Measurements from ENCODE around the gene SERINC1. TPM values are rescaled to one million over a fixed set of nuclear protein-coding genes. Genes with fewer than 3 reads are reported as not detected.
A peak's percentile ranks its signal among the peaks of the same experiment; 100 is the strongest.
"Not testable (repeated sequence)": the region's sequence is repeated elsewhere in the genome, so short reads cannot be mapped to it uniquely, and the experiment has no call there.

The SERINC1 gene
- total RNA-seq, 2 donors from 2014 or later, result 61.3 to 78.2 TPM

GRCh38 chr6:122459865-122460416, 11.7 kb downstream of the SERINC1 start:
- peaks cover 79% of the 10 kb centered on the region for H3K4me1 Mint-ChIP-seq (ENCODE audit: low read depth)
- H3K36me3 Mint-ChIP-seq (ENCODE audit: insufficient read depth in 2 of 2), result peaks cover 11 to 26% of the 10 kb centered on the region in 2 donors
- H3K4me3 Mint-ChIP-seq, result peak overlapping the region in 1 of 2 donors; percentile 6
- not testable (repeated sequence) for ATAC-seq (replicated peaks in 1 of 2); H3K27me3 Mint-ChIP-seq (ENCODE audit: low read depth); DNase-seq; H3K9me3 Mint-ChIP-seq
- H3K27ac Mint-ChIP-seq, result peak overlapping the region; percentile 73

GRCh38 chr6:122459240-122459639, 12.4 kb downstream of the SERINC1 start:
- Mint-ChIP-seq H3K9me3 (no peaks in the 10 kb centered on the region), H3K27me3 (ENCODE audit: low read depth) (no peaks in the 10 kb centered on the region), H3K36me3 (ENCODE audit: insufficient read depth in 2 of 2) (peaks cover 14 to 27% of the 10 kb centered on the region in 2 donors), H3K4me3 (peak overlapping the region in 1 of 2 donors; percentile 53), H3K4me1 (ENCODE audit: low read depth) (peaks cover 76% of the 10 kb centered on the region), H3K27ac (peak overlapping the region; percentile 73)
- no peak for ATAC-seq (replicated peaks in 1 of 2)
- DNase-seq, result no peak

GRCh38 chr6:122458087-122458486, 13.5 kb downstream of the SERINC1 start:
- peak overlapping the region in 1 of 2 donors; percentile 38 for H3K4me3 Mint-ChIP-seq
- H3K4me1 Mint-ChIP-seq (ENCODE audit: low read depth), result peaks cover 69% of the 10 kb centered on the region
- no peak for ATAC-seq (replicated peaks in 1 of 2)
- no peaks in the 10 kb centered on the region for H3K9me3 Mint-ChIP-seq
- H3K36me3 Mint-ChIP-seq (ENCODE audit: insufficient read depth in 2 of 2), result peaks cover 18 to 34% of the 10 kb centered on the region in 2 donors
- no peak for DNase-seq
- peak overlapping the region; percentile 96 for H3K27ac Mint-ChIP-seq
- no peaks in the 10 kb centered on the region for H3K27me3 Mint-ChIP-seq (ENCODE audit: low read depth)

- not testable (repeated sequence) for H3K9me3 Mint-ChIP-seq; H3K4me3 Mint-ChIP-seq; DNase-seq; ATAC-seq (replicated peaks in 1 of 2); H3K27me3 Mint-ChIP-seq (ENCODE audit: low read depth)
- Mint-ChIP-seq H3K27ac (peak overlapping the region; percentile 66), H3K4me1 (ENCODE audit: low read depth) (peaks cover 41% of the 10 kb centered on the region), H3K36me3 (ENCODE audit: insufficient read depth in 2 of 2) (peaks cover 22 to 38% of the 10 kb centered on the region in 2 donors)
Measured at GRCh38 chr6:122455116-122455515, 16.5 kb downstream of the SERINC1 start.

GRCh38 chr6:122454673-122455072, 16.9 kb downstream of the SERINC1 start:
- peaks cover 22 to 40% of the 10 kb centered on the region in 2 donors for H3K36me3 Mint-ChIP-seq (ENCODE audit: insufficient read depth in 2 of 2)

GRCh38 chr6:122452509-122452908, 19.1 kb downstream of the SERINC1 start:
- ATAC-seq (replicated peaks in 1 of 2) (no peak), DNase-seq (no peak)
- no peaks in the 10 kb centered on the region for H3K27me3 Mint-ChIP-seq (ENCODE audit: low read depth)
- no peak overlapping the region for H3K4me3 Mint-ChIP-seq
- H3K36me3 Mint-ChIP-seq (ENCODE audit: insufficient read depth in 2 of 2), result peaks cover 23 to 43% of the 10 kb centered on the region in 2 donors
- no peaks in the 10 kb centered on the region for H3K9me3 Mint-ChIP-seq
- peaks cover 28% of the 10 kb centered on the region for H3K4me1 Mint-ChIP-seq (ENCODE audit: low read depth)
- no peak overlapping the region for H3K27ac Mint-ChIP-seq

More at GRCh38 chr6:122454673-122455072, 16.9 kb downstream of the SERINC1 start:
- peak overlapping the region; percentile 66 for H3K27ac Mint-ChIP-seq
- DNase-seq (no peak), ATAC-seq (replicated peaks in 1 of 2) (no peak)
- H3K9me3 Mint-ChIP-seq, result no peaks in the 10 kb centered on the region
- H3K4me1 Mint-ChIP-seq (ENCODE audit: low read depth), result peaks cover 40% of the 10 kb centered on the region
- H3K27me3 Mint-ChIP-seq (ENCODE audit: low read depth), result no peaks in the 10 kb centered on the region
- H3K4me3 Mint-ChIP-seq, result no peak overlapping the region

GRCh38 chr6:122449069-122449468, 22.5 kb downstream of the SERINC1 start:
- Mint-ChIP-seq H3K27ac (peak overlapping the region; percentile 93), H3K4me1 (ENCODE audit: low read depth) (peaks cover 24% of the 10 kb centered on the region), H3K9me3 (no peaks in the 10 kb centered on the region), H3K4me3 (peak overlapping the region in 1 of 2 donors; percentile 4), H3K27me3 (ENCODE audit: low read depth) (no peaks in the 10 kb centered on the region), H3K36me3 (ENCODE audit: insufficient read depth in 2 of 2) (peaks cover 16 to 47% of the 10 kb centered on the region in 2 donors)
- DNase-seq, result no peak
- no peak for ATAC-seq (replicated peaks in 1 of 2)

- H3K4me3 Mint-ChIP-seq, result no peak overlapping the region
- H3K27ac Mint-ChIP-seq, result peak overlapping the region; percentile 15
- DNase-seq (no peak), ATAC-seq (replicated peaks in 1 of 2) (no peak)
- peaks cover 21% of the 10 kb centered on the region for H3K4me1 Mint-ChIP-seq (ENCODE audit: low read depth)
- no peaks in the 10 kb centered on the region for H3K27me3 Mint-ChIP-seq (ENCODE audit: low read depth)
- peaks cover under 1% of the 10 kb centered on the region in 2 donors for H3K9me3 Mint-ChIP-seq
- peaks cover 13 to 37% of the 10 kb centered on the region in 2 donors for H3K36me3 Mint-ChIP-seq (ENCODE audit: insufficient read depth in 2 of 2)
Measured at GRCh38 chr6:122445274-122445673, 26.3 kb downstream of the SERINC1 start.

GRCh38 chr6:122438975-122439374, 32.6 kb downstream of the SERINC1 start:
- DNase-seq (no peak), ATAC-seq (replicated peaks in 1 of 2) (no peak)
- H3K4me3 Mint-ChIP-seq, result no peak overlapping the region
- H3K27ac Mint-ChIP-seq, result no peak overlapping the region
- no peaks in the 10 kb centered on the region for H3K27me3 Mint-ChIP-seq (ENCODE audit: low read depth)
- H3K36me3 Mint-ChIP-seq (ENCODE audit: insufficient read depth in 2 of 2), result peaks cover 23 to 58% of the 10 kb centered on the region in 2 donors
- H3K4me1 Mint-ChIP-seq (ENCODE audit: low read depth), result peaks cover under 1% of the 10 kb centered on the region
- peaks cover 6 to 10% of the 10 kb centered on the region in 2 donors for H3K9me3 Mint-ChIP-seq

GRCh38 chr6:122432816-122433215, 38.8 kb downstream of the SERINC1 start:
- Mint-ChIP-seq H3K27me3 (ENCODE audit: low read depth) (no peaks in the 10 kb centered on the region), H3K36me3 (ENCODE audit: insufficient read depth in 2 of 2) (peaks cover 6 to 37% of the 10 kb centered on the region in 2 donors), H3K4me3 (peak overlapping the region in 1 of 2 donors; percentile 18), H3K9me3 (no peaks in the 10 kb centered on the region), H3K4me1 (ENCODE audit: low read depth) (peaks cover 10% of the 10 kb centered on the region), H3K27ac (no peak overlapping the region)
- ATAC-seq (replicated peaks in 1 of 2) (peak in 1 of 2 donors; percentile 57), DNase-seq (no peak)

GRCh38 chr6:122431780-122432179, 39.8 kb downstream of the SERINC1 start:
- ATAC-seq (replicated peaks in 1 of 2) (no peak), DNase-seq (no peak)
- Mint-ChIP-seq H3K27me3 (ENCODE audit: low read depth) (no peaks in the 10 kb centered on the region), H3K36me3 (ENCODE audit: insufficient read depth in 2 of 2) (peaks cover 5 to 35% of the 10 kb centered on the region in 2 donors), H3K27ac (peak overlapping the region; percentile 28), H3K9me3 (no peaks in the 10 kb centered on the region), H3K4me1 (ENCODE audit: low read depth) (peaks cover 10% of the 10 kb centered on the region), H3K4me3 (no peak overlapping the region)

GRCh38 chr6:122429323-122429722, 42.3 kb downstream of the SERINC1 start:
- H3K36me3 Mint-ChIP-seq (ENCODE audit: insufficient read depth in 2 of 2), result peaks cover 11 to 37% of the 10 kb centered on the region in 2 donors
- H3K9me3 Mint-ChIP-seq, result no peaks in the 10 kb centered on the region
- H3K27me3 Mint-ChIP-seq (ENCODE audit: low read depth), result no peaks in the 10 kb centered on the region
- ATAC-seq (replicated peaks in 1 of 2) (no peak), DNase-seq (no peak)
- H3K27ac Mint-ChIP-seq, result no peak overlapping the region
- H3K4me1 Mint-ChIP-seq (ENCODE audit: low read depth), result peaks cover 10% of the 10 kb centered on the region
- no peak overlapping the region for H3K4me3 Mint-ChIP-seq

GRCh38 chr6:122428781-122429180, 42.8 kb downstream of the SERINC1 start:
- Mint-ChIP-seq H3K27me3 (ENCODE audit: low read depth) (no peaks in the 10 kb centered on the region), H3K27ac (no peak overlapping the region)

GRCh38 chr6:122426597-122426996, 45.0 kb downstream of the SERINC1 start:
- DNase-seq, result no peak
- no peaks in the 10 kb centered on the region for H3K9me3 Mint-ChIP-seq
- no peaks in the 10 kb centered on the region for H3K27me3 Mint-ChIP-seq (ENCODE audit: low read depth)
- ATAC-seq (replicated peaks in 1 of 2), result no peak
- peak overlapping the region; percentile 72 for H3K27ac Mint-ChIP-seq
- peaks cover 9% of the 10 kb centered on the region for H3K4me1 Mint-ChIP-seq (ENCODE audit: low read depth)
- peaks cover 11 to 40% of the 10 kb centered on the region in 2 donors for H3K36me3 Mint-ChIP-seq (ENCODE audit: insufficient read depth in 2 of 2)
- no peak overlapping the region for H3K4me3 Mint-ChIP-seq

More at GRCh38 chr6:122428781-122429180, 42.8 kb downstream of the SERINC1 start:
- Mint-ChIP-seq H3K36me3 (ENCODE audit: insufficient read depth in 2 of 2) (peaks cover 11 to 40% of the 10 kb centered on the region in 2 donors), H3K4me1 (ENCODE audit: low read depth) (peaks cover 10% of the 10 kb centered on the region), H3K4me3 (no peak overlapping the region), H3K9me3 (no peaks in the 10 kb centered on the region)
- DNase-seq (no peak), ATAC-seq (replicated peaks in 1 of 2) (no peak)

Measured in activated T-cell treated with anti-CD3 and anti-CD28 coated beads, Interleukin-2, amount 50 U/mL, for 72 hours (primary cell).